ENCODE data around the gene PDLIM4.

The PDLIM4 gene

GRCh38 chr5:132268769-132269551 is 11.5 kb downstream of the PDLIM4 start:
- DNase-seq: no peak

GRCh38 chr5:132269635-132270334 is 12.3 kb downstream of the PDLIM4 start:
- no peak for DNase-seq

GRCh38 chr5:132270335-132270665 is 12.8 kb downstream of the PDLIM4 start:
- DNase-seq: no peak

- DNase-seq: no peak
These were observed 13.2 kb downstream of the PDLIM4 start for GRCh38 chr5:132270706-132271105.

GRCh38 chr5:132271251-132272246 is 14.1 kb downstream of the PDLIM4 start:
- DNase-seq: no peak

GRCh38 chr5:132272311-132273210 is 15.1 kb downstream of the PDLIM4 start:
- DNase-seq: peak in 1 of 2 donors; percentile 77

GRCh38 chr5:132273631-132274030 is 16.1 kb downstream of the PDLIM4 start:
- no peak for DNase-seq

GRCh38 chr5:132274050-132274792 is 16.7 kb downstream of the PDLIM4 start:
- no peak for DNase-seq

- no peak for DNase-seq
These were observed 18.1 kb downstream of the PDLIM4 start for GRCh38 chr5:132275367-132276220.

- DNase-seq: no peak
These were observed 19.8 kb downstream of the PDLIM4 start for GRCh38 chr5:132277256-132277655.

GRCh38 chr5:132277971-132278853 is 20.7 kb downstream of the PDLIM4 start:
- no peak for DNase-seq

GRCh38 chr5:132279801-132280200 is 22.3 kb downstream of the PDLIM4 start:
- DNase-seq: no peak

- DNase-seq: no peak
These were observed 23.1 kb downstream of the PDLIM4 start for GRCh38 chr5:132280371-132281240.

- no peak for DNase-seq
These were observed 24.5 kb downstream of the PDLIM4 start for GRCh38 chr5:132281856-132282614.

- DNase-seq: no peak
These were observed 26.0 kb downstream of the PDLIM4 start for GRCh38 chr5:132283423-132284043.

- DNase-seq: no peak
These were observed 31.6 kb downstream of the PDLIM4 start for GRCh38 chr5:132289097-132289496.

GRCh38 chr5:132291026-132291425 is 33.5 kb downstream of the PDLIM4 start:
- DNase-seq: no peak
